HG02588 (cell line): ENCODE results near the gene C18orf63.
"Not testable (repeated sequence)": the region's sequence is repeated elsewhere in the genome, so short reads cannot be mapped to it uniquely, and the experiment has no call there.

Experiments used
- ATAC-seq: cut with Tn5 transposase; IDR thresholded peaks from one replicate; pipeline ENCODE4 v1.9.1; 2021; ENCODE audit warnings: mild to moderate bottlenecking, moderate library complexity; ENCODE audit not compliant: unreplicated experiment

Gene C18orf63

DNA sequence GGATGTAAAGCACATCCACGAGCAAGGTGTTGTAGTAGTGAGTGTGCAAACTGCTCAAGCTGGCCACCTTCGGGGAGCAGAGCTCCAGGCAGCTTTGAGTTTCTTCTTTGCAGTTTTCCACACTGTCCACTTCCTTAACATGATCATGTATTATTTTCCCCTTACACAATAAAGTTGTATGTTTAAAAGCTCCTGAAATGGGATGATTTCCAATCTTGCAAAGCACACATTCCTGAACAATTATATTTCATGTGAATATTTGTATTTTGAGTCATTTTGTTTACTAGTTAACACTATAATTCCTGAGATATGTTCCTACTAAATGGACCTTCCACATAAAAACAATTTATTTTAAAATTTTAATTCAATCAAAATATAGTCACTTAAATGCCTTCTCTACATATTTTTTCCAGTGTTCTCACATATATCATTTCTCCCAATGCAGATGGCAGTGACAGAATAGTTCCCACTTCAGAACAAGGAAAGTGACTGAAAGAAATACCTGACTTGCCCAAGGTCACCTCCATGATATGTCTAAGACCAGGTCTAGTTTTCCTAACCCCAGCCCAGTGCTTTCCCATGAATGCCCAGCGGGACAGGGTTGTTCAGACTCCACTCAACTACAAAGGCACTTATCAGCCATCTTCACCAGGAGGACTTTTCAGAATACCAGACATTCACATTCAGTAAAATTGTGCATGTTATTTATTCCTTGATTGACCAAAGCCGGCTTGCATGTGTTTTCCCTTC lies 29.4 kb upstream of the C18orf63 start:
- ATAC-seq = no peak

DNA sequence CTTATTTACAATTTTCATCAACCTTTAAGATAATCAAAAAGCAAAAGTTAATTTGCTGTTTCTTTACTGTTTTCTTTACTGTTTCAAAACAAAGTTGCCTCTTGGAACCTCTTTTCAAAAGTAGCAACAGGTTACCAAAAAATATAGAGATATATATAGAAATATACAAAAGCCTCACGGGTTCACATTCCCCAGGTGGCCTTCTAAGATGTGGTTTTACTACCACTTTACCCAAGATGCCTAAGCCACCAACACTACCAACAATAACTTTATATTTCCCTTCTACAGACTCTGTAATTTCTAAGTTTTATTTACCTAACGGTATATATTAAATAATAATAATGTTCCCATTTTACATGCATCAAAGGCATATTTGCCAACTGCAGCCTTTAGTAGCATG lies 28.8 kb upstream of the C18orf63 start:
- no peak for ATAC-seq

DNA sequence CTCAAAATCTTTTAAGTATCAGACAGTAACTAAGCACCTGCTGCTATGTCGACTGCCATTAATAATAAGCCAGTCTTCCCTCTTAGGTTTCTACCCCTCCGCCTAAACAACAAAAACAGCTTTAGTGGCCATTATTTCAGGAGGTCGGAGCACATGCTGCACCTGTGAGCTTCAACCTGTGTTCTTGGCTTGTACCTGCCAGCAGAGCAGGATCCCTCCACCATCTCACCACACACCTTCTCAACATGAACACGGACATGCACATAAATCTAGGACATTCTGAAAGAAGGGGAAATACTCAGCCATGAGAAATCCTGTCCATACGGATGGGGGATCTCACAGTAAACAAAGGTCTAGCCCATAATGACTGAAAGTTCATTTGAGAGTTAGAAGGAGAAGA lies 27.6 kb upstream of the C18orf63 start:
- no peak for ATAC-seq

DNA sequence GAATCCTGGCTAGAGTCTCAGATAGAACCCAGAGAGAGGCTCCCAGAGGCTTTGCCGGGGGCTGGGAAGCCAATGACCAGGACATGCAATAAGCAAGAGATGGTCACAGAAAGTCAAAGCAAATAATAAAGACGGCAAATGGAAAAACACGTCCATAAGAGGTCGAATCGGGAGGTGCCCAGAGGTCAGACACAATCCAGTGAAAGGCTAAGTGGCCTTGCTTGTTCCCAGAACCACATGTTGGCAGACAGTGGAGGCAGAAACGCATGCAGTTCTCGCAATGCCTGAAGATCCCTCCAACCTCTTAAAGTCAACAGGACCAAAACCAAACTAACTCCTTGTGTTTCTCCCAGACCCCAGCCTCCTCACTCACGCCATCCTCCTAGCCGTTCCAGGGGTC lies 26.9 kb upstream of the C18orf63 start:
- ATAC-seq = no peak

DNA sequence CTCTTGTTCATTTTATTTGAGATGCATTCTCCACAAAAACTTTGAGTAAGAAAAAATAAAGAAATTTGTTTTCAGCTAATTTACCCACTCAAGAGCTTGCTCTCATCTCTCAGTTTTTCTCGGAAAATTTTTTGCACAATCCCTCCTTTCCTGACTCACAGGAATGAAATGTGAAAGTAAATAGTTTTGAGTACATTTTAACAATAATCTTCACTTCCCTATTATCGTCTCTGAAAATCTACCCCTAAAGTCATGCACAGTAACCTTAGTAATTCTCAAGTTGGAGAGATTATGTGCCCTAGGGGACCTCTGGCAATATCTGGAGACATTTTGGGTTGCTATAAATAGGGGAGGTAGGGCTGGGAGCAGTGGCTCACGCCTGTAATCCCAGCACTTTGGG lies 26.5 kb upstream of the C18orf63 start:
- no peak for ATAC-seq

DNA sequence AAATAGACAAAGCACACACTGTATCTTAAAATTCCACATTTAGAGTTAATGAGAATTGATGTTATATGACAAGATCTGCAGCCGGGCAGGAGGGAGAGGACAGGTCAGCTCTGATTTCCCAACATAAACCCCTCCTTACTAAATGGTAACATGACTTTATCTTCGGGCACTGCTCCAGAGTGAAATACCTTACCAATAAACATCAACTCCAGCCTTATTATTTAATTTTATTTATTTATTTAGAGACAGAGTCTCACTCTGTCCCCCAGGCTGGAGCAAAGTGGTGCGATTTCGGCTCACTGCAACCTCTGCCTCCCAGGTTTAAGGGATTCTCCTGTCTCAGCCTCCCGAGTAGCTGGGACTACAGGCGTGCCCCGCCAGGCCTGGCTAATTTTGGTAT lies 25.6 kb upstream of the C18orf63 start:
- ATAC-seq = no peak

DNA sequence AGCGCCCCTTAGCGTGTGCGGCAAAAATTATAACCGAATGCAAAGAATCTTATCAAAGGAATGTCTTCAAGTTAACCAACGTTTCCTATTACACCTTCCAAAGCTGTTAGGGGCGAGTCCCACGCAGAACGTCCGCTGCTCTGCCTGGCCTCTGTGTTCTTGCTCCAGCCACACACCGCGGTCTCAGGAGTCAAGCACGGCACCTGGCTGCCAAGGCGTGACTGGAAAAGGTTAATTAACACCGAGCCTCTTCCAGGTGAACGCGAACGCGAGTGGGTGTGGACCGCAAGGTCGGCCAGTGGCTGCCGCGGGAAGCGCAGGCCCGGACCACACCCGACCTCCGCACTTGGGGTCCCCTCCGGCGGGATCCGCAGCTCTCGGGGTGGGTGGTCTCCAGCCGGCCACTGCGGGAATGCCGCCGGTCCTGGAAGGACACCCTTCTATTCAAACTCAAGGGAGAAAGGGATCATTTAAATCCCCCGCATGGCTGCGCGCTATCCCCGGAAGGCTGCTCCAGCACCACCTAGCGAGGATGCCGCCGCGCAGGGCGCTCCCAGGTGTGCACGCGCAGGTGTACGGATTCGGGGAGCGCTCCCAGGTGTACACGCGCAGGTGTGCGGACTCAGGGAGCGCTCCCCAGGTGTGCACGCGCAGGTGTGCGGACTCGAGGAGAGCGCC lies 24.7 kb upstream of the C18orf63 start:
- ATAC-seq = no peak

DNA sequence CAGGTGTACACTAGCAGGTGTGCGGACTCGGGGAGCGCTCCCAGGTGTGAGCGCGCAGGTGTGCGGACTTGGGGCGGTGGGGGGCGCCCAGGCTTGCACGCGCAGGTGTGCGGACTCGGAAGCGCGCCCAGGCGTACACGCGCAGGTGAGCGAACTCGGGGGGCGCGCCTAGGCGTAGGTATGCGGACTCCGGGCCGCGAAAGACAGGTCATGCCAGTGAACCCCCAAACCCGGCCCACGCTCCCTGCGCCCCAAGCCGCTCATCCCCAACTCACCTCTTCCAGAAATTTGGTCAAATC lies 24.2 kb upstream of the C18orf63 start:
- ATAC-seq = peak; percentile 0

DNA sequence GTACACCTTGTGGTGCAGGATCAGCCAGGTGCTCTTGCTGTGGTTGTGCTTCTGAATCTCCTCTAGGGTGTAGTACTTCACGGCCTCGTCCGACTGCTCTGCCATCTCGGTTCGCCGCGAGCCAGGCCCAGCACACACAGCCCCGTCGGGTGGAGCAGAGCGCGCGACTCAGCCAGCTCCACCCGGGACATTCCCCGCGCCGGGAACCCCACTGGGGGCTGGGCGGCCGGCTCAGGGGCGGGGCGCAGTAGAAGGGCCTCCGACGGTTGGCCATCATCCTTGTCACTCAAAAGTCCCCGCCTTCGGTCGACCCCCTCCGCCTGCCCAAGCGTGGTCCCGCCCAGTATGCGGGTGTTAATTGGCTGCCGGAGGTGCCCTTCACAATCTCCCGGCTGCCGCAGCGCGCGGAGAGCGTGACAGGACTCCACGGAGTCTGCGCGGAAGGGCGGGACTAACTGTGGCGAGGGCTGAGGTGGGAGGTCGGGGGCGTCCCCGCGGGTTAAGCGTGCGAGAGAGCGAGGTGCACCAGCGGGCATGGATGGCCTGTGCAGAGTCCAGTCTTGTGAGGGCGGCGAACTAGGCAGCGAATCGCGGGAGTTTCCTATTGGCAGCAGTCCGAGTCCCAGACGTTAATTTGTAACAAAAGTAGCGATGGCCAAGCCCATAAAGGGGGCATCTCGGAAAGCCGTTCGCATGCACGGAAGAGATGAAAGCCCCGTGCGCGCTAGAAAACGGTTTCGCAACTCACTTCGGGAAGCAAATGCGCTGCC lies 23.7 kb upstream of the C18orf63 start, which contains the start of gene CYB5A:
Gene CYB5A, minus strand, starts transcription at position 193 of the 770 bp plus-strand sequence. Its CDS starts 88 bp downstream, at position 105.
- peak; percentile 99 for ATAC-seq

DNA sequence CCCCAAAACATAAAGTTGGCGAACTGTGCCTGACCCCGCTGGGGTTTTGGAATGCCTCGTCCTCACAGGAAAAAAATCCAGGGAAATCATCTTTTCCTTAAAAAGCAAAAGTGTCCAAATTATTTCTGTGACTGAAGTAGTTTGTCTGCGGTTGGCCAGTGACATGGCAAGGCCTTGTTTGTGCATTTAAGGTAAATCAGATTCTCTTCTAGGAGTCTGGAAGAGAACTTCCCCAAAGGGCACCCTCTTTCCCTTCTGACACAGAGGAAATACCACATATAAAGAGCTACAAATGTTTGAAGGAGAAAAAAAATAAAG lies 23.1 kb upstream of the C18orf63 start:
- no peak for ATAC-seq

DNA sequence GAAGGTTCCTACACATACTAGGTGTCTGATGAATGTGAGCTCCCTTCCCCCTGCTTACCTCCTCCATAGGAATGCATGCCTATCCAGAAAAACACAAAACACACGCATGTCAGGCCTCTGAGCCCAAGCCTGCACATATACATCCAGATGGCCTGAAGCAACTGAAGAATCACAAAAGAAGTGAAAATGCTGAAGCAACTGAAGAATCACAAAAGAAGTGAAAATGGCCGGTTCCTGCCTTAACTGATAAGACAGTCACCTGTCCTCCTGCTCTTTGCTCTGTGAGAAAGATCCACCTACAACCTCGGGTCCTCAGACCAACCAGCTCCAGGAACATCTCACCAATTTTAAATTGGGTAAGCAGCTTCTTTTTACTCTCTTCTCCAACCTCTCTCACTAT lies 22.7 kb upstream of the C18orf63 start:
- not testable (repeated sequence) for ATAC-seq

DNA sequence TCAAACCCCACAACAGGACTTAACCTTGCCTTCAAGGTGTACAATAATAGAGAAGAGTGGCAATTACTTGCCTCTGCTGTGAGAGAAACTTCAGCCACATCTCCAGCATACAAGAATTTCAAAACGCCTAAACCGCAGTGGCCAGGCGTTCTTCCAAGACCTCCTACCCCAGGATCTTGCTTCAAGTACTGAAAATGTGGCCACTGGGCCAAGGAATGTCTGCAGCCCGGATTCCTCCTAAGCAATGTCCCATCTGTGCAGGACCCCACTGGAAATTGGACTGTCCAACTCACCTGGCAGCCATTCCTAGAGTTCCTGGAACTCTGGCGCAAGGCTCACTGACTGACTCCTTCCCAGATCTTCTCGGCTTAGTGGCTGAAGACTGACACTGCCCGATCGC lies 21.1 kb upstream of the C18orf63 start:
- no peak for ATAC-seq

DNA sequence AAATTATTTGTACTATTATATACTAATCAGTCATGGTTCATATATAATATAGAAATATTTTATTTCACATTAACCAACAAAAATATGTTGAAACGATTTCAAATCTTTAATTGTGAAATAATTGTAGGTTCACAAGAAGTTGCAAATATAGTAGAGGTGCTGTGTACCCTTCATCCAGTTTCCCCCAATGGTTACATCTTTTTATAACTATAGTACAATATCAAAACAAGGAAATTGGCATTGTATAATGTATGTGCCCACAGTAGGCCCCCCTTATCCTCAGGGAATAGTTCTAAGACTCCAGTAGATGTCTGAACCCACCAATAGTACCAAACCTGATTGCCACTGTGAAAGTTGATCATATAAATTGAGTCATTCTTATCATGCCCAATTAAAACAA lies 16.5 kb upstream of the C18orf63 start:
- no peak for ATAC-seq

DNA sequence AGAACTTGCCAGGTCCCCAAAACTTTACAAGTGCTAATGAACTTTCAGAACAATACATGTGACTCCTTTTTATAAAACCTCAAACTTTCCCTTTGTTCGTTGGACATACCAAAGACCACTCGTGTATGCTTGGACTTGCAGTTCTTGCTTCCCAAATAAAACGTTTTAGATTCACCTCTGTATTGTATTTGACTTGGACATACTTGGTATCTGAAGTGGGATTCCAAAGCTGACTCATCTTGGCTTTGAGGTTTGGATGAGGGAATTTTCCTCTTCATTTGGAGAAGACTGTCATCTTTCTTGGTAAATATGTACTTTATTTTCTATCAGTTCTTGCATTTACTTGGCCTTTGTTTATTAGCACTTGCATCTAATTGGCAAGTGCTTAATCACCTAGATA lies 15.9 kb upstream of the C18orf63 start:
- ATAC-seq = no peak

DNA sequence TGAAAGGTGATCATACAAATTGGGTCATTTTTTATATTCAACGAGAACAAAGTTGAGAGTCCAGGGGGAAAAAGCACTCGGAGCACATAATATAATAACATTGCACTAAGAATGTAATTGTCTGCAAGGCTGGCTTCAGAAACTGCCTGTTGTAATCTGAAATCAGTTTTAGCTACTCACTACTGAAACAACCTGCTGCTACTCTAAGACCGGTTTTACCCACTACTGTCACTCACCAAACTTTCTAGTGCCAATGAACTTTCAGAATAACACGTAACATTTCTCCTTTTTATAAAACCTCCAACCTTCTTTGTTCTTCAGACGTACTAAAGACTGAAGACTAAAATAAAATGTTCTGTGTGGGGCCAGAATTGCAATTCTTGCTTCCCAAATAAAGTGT lies 12.3 kb upstream of the C18orf63 start:
- ATAC-seq = no peak

DNA sequence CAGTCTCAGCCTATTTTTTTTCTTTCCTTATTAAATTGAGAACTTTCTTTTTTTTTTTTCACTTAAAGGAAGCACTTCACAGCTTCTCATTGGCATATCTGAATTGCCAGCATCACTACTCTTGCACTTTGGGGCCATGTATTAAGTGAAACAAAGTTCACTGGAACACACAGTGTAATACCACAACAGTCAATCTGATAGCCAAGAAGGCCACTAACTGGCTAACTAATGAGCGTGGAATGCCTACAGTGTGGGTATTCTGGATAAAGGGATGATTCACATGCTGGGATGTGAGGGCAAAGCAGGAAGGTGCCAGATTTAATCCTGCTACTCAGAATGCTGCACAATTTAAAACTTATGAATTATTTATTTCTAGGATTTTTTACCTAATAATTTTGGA lies 11.7 kb upstream of the C18orf63 start:
- ATAC-seq = no peak

DNA sequence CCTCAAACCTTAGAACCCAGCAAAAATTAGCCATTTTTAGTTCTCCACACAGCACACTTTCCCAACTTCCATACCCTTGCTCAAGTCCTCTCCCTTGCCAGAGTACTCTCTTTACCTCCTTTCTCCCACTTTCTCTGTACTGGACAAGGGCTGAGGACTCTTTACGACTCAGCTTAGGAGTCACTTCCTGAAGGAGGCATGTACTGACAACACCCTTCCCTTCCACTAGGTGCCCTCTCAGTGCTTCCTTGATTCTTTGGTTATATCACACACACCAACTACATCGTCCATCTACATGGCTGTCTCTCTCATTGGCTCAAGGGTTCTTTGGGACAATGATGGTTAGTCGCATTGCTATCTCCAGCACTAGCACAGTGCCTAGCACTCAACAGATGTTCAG lies 5.2 kb upstream of the C18orf63 start:
- ATAC-seq = peak; percentile 96

DNA sequence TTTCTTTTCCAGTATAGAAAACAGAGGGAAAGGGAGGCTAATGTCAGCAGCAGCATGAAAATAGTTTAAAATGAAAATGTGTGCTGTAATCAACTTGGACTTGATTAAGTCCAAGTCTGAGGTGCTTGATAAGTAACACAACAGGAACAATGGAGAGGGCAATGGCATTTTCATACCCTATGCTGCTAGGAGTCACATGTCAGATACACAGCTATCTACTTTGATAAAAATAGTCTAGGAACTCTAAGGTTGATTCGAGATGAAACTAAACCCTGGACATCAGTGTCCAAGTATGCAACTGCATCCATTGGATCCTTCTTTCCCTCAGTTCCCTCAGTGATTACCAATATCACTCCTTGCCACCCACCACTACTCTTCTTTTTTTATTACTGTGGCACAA lies 4.6 kb upstream of the C18orf63 start:
- no peak for ATAC-seq

DNA sequence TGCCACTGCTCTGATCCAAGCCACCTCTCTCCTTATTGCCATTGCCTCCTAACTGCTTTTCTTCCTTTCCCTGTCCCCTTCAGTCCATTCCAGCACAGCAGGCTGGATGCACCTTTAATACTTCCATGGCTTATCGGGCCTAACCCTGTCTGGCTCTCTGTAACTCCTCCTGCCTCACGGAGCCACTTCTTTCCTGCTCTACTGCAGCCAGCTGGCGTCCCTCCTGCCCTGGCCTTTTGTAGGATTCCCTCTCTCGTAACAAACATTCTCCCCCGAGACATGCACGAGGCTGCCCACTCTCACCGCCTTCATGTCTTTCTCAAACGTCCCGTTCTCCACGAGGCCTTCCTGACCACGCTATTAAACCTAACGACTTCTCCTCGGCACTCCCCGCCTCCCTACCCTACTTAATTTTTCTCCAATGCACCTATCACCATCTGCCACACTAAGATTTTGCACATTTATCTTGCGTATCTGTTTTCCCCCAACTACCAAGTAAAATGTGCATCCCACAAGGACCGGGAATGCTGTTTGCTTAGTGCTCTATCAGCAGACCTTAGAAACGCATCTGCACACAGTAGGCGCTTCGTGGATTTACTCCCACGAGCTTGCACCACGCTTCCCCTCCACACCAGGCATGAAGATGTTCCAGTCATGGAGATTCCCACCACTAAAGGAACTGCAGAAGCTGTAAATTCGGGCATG lies 728 bp upstream of the C18orf63 start:
- ATAC-seq = no peak

DNA sequence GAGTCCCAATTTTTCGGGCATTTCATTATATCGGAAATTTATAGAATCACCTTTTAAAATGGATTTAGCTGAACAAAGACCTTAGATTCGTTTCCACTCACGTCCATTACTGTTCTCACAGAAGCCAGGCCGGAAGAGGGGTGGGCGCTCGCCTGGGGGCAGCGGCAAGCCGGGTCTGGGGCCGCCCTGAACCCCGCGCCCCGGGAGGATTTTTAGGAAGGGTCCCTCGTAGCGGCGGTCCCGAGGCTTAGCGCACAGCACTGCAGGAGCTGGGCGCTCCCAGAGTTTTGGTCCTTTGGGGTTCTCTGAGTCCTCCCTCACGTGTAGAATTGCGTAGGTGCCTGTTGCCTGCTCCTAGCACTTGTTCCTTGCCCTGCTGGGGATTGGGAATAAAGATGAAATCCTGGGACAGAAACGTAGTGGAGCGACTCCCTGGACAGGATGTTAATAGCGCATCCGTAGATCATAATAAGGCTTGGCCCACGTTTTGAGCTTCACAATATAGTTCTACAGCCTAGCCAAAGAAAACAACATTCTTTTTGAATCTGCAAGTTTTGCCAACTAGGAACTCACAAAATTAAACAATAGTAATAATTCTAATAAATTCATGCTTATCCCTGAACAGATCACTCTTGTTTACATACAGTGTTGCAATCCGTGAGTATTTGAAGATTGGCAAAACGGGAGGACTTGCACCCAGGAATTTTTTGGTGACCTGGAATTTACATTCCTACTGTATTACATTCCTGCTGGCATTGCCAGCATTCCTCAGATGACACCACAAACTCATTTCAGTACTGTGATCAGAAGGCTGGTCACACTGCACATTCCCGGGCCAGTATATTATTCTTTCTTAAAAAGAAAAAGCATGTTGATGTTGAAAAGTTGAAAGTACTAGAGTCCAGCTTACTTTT lies 875 bp downstream of the C18orf63 start:
- no peak for ATAC-seq

DNA sequence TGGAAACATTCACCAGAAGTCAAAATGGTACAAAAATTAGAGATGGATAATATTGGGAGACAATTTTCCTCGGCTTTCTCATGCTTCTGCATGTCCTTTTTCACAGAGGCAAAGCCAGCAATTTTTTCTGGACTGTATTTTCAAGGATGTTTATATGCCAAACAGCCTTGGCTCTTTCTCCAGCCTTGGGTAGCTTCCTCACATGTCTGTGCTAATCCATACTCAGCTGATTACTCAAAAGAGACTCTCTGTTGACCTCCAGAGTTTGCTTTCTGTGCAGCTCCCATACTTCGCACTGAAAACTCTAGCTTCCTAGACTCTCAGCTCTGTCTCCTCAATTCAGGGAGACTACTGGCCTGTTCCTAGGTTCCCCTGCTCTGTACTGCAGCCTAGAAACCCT lies 10.6 kb downstream of the C18orf63 start:
- ATAC-seq = no peak
